Endothelial cell of umbilical vein (primary cell): Measurements from ENCODE around the gene BCAS3. TPM values are rescaled to one million over a fixed set of nuclear protein-coding genes. Genes with fewer than 3 reads are reported as not detected.

ENCODE experiments used
- BruUV-seq: library from RNA; stranded (reverse); fragments of 400-500 nt; replicated peaks from 2 replicates; lab custom pipeline; 2021; lab: Mats Ljungman, UMichigan
- CTCF ChIA-PET: fragments of 300-600, 350-600 bp; sonication (Branson Sonifier 250); formaldehyde crosslinking; loops from one replicate; lab custom pipeline; 2021; ENCODE audit warnings: antibody characterized with exemption, inconsistent platforms; lab: Charles Lee
- POLR2A ChIA-PET: fragments of 300-600, 350-600 bp; sonication (Branson Sonifier 250); formaldehyde crosslinking; loops from one replicate; lab custom pipeline; 2021; ENCODE audit warnings: antibody characterized with exemption, inconsistent platforms; lab: Charles Lee
- DNase-seq: peaks from one replicate; pipeline ENCODE4 v3.0.0-alpha.2; 2011; ENCODE audit warnings: low read depth, low spot score
- FAIRE-seq: peaks from 2 replicates; lab custom pipeline; 2011; peaks lifted over from hg19 to GRCh38; lab: Jason Lieb, UNC
- H2AFZ ChIP-seq: 2 replicates; pipeline ENCODE4 v1.6.0; 2012; ENCODE audit warnings: low read depth, low read length, control low read depth, inconsistent platforms
- H3K27ac ChIP-seq: 2 replicates; pipeline ENCODE4 v1.5.1; 2011; ENCODE audit warnings: low read depth, mild to moderate bottlenecking, control low read depth, low read length, moderate library complexity; ENCODE audit not compliant: insufficient read depth
- H3K27me3 ChIP-seq, 2 experiments: 2 replicates each; pipeline versions ENCODE4 v1.6.0 to v1.6.1; 2011; ENCODE audit warnings: low read length in 2 of 2, mixed read lengths in 1 of 2; ENCODE audit not compliant: control insufficient read depth in 2 of 2, insufficient read depth in 2 of 2
- H3K36me3 ChIP-seq, 2 experiments: 2 replicates in 1 of 2; 3 replicates in 1 of 2; pipeline ENCODE4 v1.5.1; 2011; ENCODE audit warnings: low read length in 2 of 2, mild to moderate bottlenecking in 1 of 2, moderate library complexity in 1 of 2; ENCODE audit not compliant: control insufficient read depth in 2 of 2, insufficient read depth in 2 of 2; ENCODE audit errors: extremely low read depth in 1 of 2
- H3K4me1 ChIP-seq: 3 replicates; pipeline ENCODE4 v1.5.1; 2011; ENCODE audit warnings: mild to moderate bottlenecking, low read length; ENCODE audit not compliant: control insufficient read depth, insufficient read depth; ENCODE audit errors: extremely low read depth
- H3K4me2 ChIP-seq: 2 replicates; pipeline ENCODE4 v1.6.1; 2011; ENCODE audit warnings: low read length, control low read depth, mixed read lengths; ENCODE audit not compliant: insufficient read depth
- H3K4me3 ChIP-seq, 3 experiments: fragments of 200-600 bp in 1 of 3; sonication (generic), shearing (Covaris generic) in 1 of 3; replicated peaks in 1 of 3; 2 replicates each; pipeline ENCODE4 v1.5.1; 2011 to 2016; ENCODE audit warnings: control low read depth in 3 of 3, low read length in 3 of 3, mild to moderate bottlenecking in 2 of 3, inconsistent platforms in 1 of 3, low read depth in 1 of 3, moderate library complexity in 1 of 3; ENCODE audit not compliant: insufficient read depth in 1 of 3
- H3K79me2 ChIP-seq: 2 replicates; pipeline ENCODE4 v1.6.0; 2012; ENCODE audit warnings: low read length, inconsistent platforms; ENCODE audit not compliant: control insufficient read depth, insufficient read depth
- H3K9ac ChIP-seq: replicated peaks from 2 replicates; pipeline ENCODE3; 2011; ENCODE audit warnings: low read length, control low read depth; ENCODE audit not compliant: insufficient read depth; ENCODE audit errors: extremely low read depth
- H3K9me1 ChIP-seq: replicated peaks from 3 replicates; pipeline ENCODE4 v1.6.0; 2011; ENCODE audit warnings: mild to moderate bottlenecking, low read length; ENCODE audit not compliant: control insufficient read depth, insufficient read depth; ENCODE audit errors: extremely low read depth
- H3K9me3 ChIP-seq: replicated peaks from 2 replicates; pipeline ENCODE4 v1.5.1; 2012; ENCODE audit warnings: low read length, inconsistent platforms; ENCODE audit not compliant: control insufficient read depth, insufficient read depth
- H4K20me1 ChIP-seq: replicated peaks from 2 replicates; pipeline ENCODE3; 2011; ENCODE audit warnings: mild to moderate bottlenecking, low read length; ENCODE audit not compliant: control insufficient read depth, insufficient read depth; ENCODE audit errors: extremely low read depth
- EZH2 ChIP-seq: IDR thresholded peaks from 2 replicates; pipeline ENCODE4 v1.6.1; 2012; ENCODE audit warnings: borderline replicate concordance, low read depth, mild to moderate bottlenecking, moderate library complexity, low read length, inconsistent platforms; ENCODE audit not compliant: severe bottlenecking
- FOS ChIP-seq: IDR thresholded peaks from 2 replicates; pipeline ENCODE4 v1.6.1; 2011; ENCODE audit warnings: mild to moderate bottlenecking, low read length, moderate library complexity, borderline replicate concordance; ENCODE audit not compliant: insufficient read depth
- GATA2 ChIP-seq: IDR thresholded peaks from 2 replicates; pipeline ENCODE4 v1.7.0; 2011; ENCODE audit warnings: low read depth, mild to moderate bottlenecking, moderate library complexity, mixed read lengths, low read length; ENCODE audit not compliant: insufficient read length, insufficient read depth
- JUN ChIP-seq: IDR thresholded peaks from 2 replicates; pipeline ENCODE4 v1.6.1; 2011; ENCODE audit warnings: borderline replicate concordance, low read depth; ENCODE audit not compliant: insufficient read length, insufficient read depth
- MYC ChIP-seq: IDR thresholded peaks from one replicate; pipeline ENCODE4 v1.6.1; 2011; ENCODE audit warnings: mild to moderate bottlenecking, low read depth, low read length
- POLR2A ChIP-seq: IDR thresholded peaks from 2 replicates; pipeline ENCODE4 v1.6.1; 2012; ENCODE audit warnings: low read depth, mild to moderate bottlenecking, control low read depth, low read length
- POLR2AphosphoS5 ChIP-seq: IDR thresholded peaks from 2 replicates; pipeline ENCODE4 v1.6.1; 2012; ENCODE audit warnings: low read depth, mild to moderate bottlenecking, control low read depth, low read length, moderate library complexity; ENCODE audit not compliant: insufficient read depth
- dilution Hi-C: fragments of 300-500 bp; cut with MboI; formaldehyde crosslinking; loops from one replicate; pipeline ENCODE4 v1.15.0; 2019; ENCODE audit warnings: low sequenced_read_pairs; ENCODE audit not compliant: extremely low pct_ligation_motif_present
- intact Hi-C: fragments of 100-400 bp; cut with micrococcal nuclease; formaldehyde crosslinking; loops from one replicate; pipeline ENCODE4 v1.10.0; 2022
- polyA plus RNA-seq, 4 experiments: library from polyadenylated mRNA; depleted of rRNA in 3 of 4; stranded (reverse) in 3 of 4; unstranded in 1 of 4; fragments of >200 nt; gene quantifications; 2 replicates each; pipeline versions ENCODE4 v1.2.1 to v1.2.3, GENCODE V29; 2011 to 2012; ENCODE audit warnings: missing spikeins in 1 of 4
- total RNA-seq: library from RNA; stranded (reverse); gene quantifications from 2 replicates; pipeline ENCODE4 v1.2.3, GENCODE V29; 2021
- TF ChIP-seq, protein P1 (sequence below): IDR thresholded peaks from 2 replicates; pipeline ENCODE4 v1.6.1; 2011; ENCODE audit not compliant: insufficient read depth, insufficient read length
- TF ChIP-seq, protein P2 (sequence below), 2 donors: IDR thresholded peaks; 1 replicate in 1 of 2; 2 replicates in 1 of 2; pipeline ENCODE4 v1.5.1; 2011; ENCODE audit warnings: low read length in 2 of 2, mild to moderate bottlenecking in 2 of 2, moderate library complexity in 2 of 2, control low read depth in 1 of 2, inconsistent platforms in 1 of 2, low read depth in 1 of 2; ENCODE audit not compliant: insufficient read depth in 1 of 2; ENCODE audit errors: extremely low read depth in 1 of 2

The BCAS3 gene
- total and polyA plus RNA-seq, 2 donors (not counting 3 experiments of a cell fraction or from before 2014, with no cell fraction given): 8.2 to 16.0 TPM

DNA sequence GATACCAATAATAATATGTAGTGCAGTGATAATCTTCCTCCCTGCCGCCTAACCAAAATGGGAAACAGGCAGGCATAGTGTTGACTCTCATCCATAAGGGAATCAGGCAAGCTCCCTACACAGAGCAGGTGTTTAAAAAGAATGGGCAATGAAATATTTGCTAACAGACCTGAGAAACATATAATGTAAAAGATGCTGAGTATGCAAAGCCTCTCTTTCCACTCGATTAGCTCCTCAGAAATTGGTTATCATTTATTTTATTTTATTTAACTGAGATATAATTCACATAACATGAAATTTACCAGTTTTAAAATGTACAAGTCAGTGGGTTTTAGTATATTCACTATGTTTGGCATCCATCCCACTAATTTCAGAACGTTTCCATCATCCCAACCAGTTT is 404.3 kb downstream of the BCAS3 start:
- BruUV-seq: no TSS peak
- dilution Hi-C loops (no loop called here), intact Hi-C loops (no loop called here)
- Histone ChIP-seq H3K4me3 (no peak overlapping the region), H3K4me1 (no peaks in the 10 kb centered on the region), H3K27ac (no peak overlapping the region), H2AFZ (no peak overlapping the region), H3K27me3 (no peaks in the 10 kb centered on the region), H3K79me2 (no peaks in the 10 kb centered on the region), H3K9me3 (no peaks in the 10 kb centered on the region), H4K20me1 (no peaks in the 10 kb centered on the region), H3K9ac (no peak overlapping the region), H3K36me3 (no peaks in the 10 kb centered on the region), H3K4me2 (no peak overlapping the region), H3K9me1 (no peaks in the 10 kb centered on the region)
- TF ChIP-seq, protein P1, sequence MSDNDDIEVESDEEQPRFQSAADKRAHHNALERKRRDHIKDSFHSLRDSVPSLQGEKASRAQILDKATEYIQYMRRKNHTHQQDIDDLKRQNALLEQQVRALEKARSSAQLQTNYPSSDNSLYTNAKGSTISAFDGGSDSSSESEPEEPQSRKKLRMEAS: no peak
- TF ChIP-seq GATA2 (no peak), EZH2 (no peak), POLR2AphosphoS5 (no peak), FOS (no peak), POLR2A (no peak), MYC (no peak), JUN (no peak)
- TF ChIP-seq, protein P2, sequence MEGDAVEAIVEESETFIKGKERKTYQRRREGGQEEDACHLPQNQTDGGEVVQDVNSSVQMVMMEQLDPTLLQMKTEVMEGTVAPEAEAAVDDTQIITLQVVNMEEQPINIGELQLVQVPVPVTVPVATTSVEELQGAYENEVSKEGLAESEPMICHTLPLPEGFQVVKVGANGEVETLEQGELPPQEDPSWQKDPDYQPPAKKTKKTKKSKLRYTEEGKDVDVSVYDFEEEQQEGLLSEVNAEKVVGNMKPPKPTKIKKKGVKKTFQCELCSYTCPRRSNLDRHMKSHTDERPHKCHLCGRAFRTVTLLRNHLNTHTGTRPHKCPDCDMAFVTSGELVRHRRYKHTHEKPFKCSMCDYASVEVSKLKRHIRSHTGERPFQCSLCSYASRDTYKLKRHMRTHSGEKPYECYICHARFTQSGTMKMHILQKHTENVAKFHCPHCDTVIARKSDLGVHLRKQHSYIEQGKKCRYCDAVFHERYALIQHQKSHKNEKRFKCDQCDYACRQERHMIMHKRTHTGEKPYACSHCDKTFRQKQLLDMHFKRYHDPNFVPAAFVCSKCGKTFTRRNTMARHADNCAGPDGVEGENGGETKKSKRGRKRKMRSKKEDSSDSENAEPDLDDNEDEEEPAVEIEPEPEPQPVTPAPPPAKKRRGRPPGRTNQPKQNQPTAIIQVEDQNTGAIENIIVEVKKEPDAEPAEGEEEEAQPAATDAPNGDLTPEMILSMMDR (IDR thresholded peaks at IDR 0.05; ENCODE audit: extremely low read depth in 1 of 2, insufficient read depth in 1 of 2, low read depth in 1 of 2, low read length in 2 of 2): no peak
- ChIA-PET POLR2A (no interaction called here), CTCF (interaction anchor here (0.6 kb wide), 1 partner anchor 12 kb away, joined by 3 read pairs; no protein-coding TSS in a partner anchor)
- no peak for DNase-seq
- FAIRE-seq: no peak
